T-cell (primary cell): ENCODE data around the gene HOXC9. TPM values are rescaled to one million over a fixed set of nuclear protein-coding genes. Genes with fewer than 3 reads are reported as not detected.

Experiments
- ATAC-seq, 4 experiments: fragments of 200-7000 bp in 3 of 4; fragments of 150-1000 bp in 1 of 4; cut with Tn5 transposase; replicated peaks in 1 of 4; 1 replicate in 3 of 4; 2 replicates in 1 of 4; pipeline ENCODE4 v1.10.0; 2021; ENCODE audit warnings: moderate library complexity in 3 of 4, mild to moderate bottlenecking in 2 of 4, moderate number of reproducible peaks in 1 of 4
- CTCF ChIA-PET, 2 donors: fragments of 300-600 bp; sonication (Branson Sonifier 250); formaldehyde crosslinking; loops; one replicate each; lab custom pipeline; 2022; ENCODE audit warnings: antibody characterized with exemption in 2 of 2; lab: Charles Lee
- POLR2A ChIA-PET, 2 donors: fragments of 300-600 bp; sonication (Branson Sonifier 250); formaldehyde crosslinking; loops; one replicate each; lab custom pipeline; 2022; ENCODE audit warnings: antibody characterized with exemption in 2 of 2; lab: Charles Lee
- DNase-seq, 35 experiments: peaks; one replicate each; pipeline versions ENCODE4 v3.0.0 to v3.0.0-alpha.2; 2013 to 2023
- H3K27ac ChIP-seq: one replicate; pipeline ENCODE4 v1.5.1; 2013; ENCODE audit warnings: low read length
- H3K27me3 ChIP-seq, 2 experiments: replicated peaks in 1 of 2; 1 replicate in 1 of 2; 2 replicates in 1 of 2; pipeline versions ENCODE4 v1.6.1 to v1.7.0; 2013; ENCODE audit warnings: low read length in 1 of 2, mixed read lengths in 1 of 2; ENCODE audit not compliant: control insufficient read depth in 2 of 2, insufficient read depth in 2 of 2; ENCODE audit errors: extremely low read depth in 1 of 2
- H3K36me3 ChIP-seq, 2 donors: 1 replicate in 1 of 2; 2 replicates in 1 of 2; pipeline versions ENCODE4 v1.6.1 to v1.7.0; 2013; ENCODE audit warnings: low read length in 1 of 2; ENCODE audit not compliant: control insufficient read depth in 2 of 2, insufficient read depth in 1 of 2; ENCODE audit errors: extremely low read depth in 1 of 2
- H3K4me1 ChIP-seq, 2 experiments: 1 replicate in 1 of 2; 2 replicates in 1 of 2; pipeline versions ENCODE4 v1.6.1 to v1.7.0; 2013; ENCODE audit warnings: low read length in 2 of 2, mixed read lengths in 1 of 2; ENCODE audit not compliant: insufficient read depth in 2 of 2, control insufficient read depth in 1 of 2; ENCODE audit errors: extremely low read depth in 1 of 2
- H3K4me3 ChIP-seq, 2 donors: 1 replicate in 1 of 2; 2 replicates in 1 of 2; pipeline versions ENCODE4 v1.5.1 to v1.7.0; 2013; ENCODE audit warnings: mild to moderate bottlenecking in 2 of 2, low read length in 1 of 2, moderate library complexity in 1 of 2; ENCODE audit not compliant: control insufficient read depth in 1 of 2; ENCODE audit errors: extremely low read depth in 1 of 2
- H3K9me3 ChIP-seq: 2 replicates; pipeline ENCODE4 v1.7.0; 2013
- H3K27ac Mint-ChIP-seq, 2 donors: one replicate each; pipeline ENCODE4 v1.8.0; 2020 to 2021; ENCODE audit warnings: mild to moderate bottlenecking in 2 of 2, mixed read lengths in 2 of 2
- H3K27me3 Mint-ChIP-seq, 2 donors: one replicate each; pipeline ENCODE4 v1.8.0; 2021 to 2022; ENCODE audit warnings: mixed read lengths in 2 of 2
- H3K36me3 Mint-ChIP-seq: one replicate; pipeline ENCODE4 v1.8.0; 2021; ENCODE audit warnings: mixed read lengths
- H3K4me1 Mint-ChIP-seq, 3 donors: one replicate each; pipeline ENCODE4 v1.8.0; 2020 to 2022; ENCODE audit warnings: mixed read lengths in 3 of 3, mild to moderate bottlenecking in 1 of 3
- H3K4me3 Mint-ChIP-seq, 3 donors: one replicate each; pipeline ENCODE4 v1.8.0; 2020 to 2022; ENCODE audit warnings: mild to moderate bottlenecking in 3 of 3, mixed read lengths in 3 of 3, moderate library complexity in 3 of 3
- H3K9me3 Mint-ChIP-seq, 3 donors: one replicate each; pipeline ENCODE4 v1.8.0; 2020 to 2022; ENCODE audit warnings: mixed read lengths in 3 of 3
- WGBS: methylation state at CpG from one replicate; pipeline ENCODE4 v1.1.5; 2013; ENCODE audit warnings: missing lambda C conversion rate; ENCODE audit not compliant: insufficient coverage; 5-methylcytosine and 5-hydroxymethylcytosine counted together
- total RNA-seq, 35 experiments: library from RNA in 6 of 35; stranded (reverse) in 6 of 35; fragments of 120-200 nt in 1 of 35; gene quantifications; one replicate each; pipeline versions ENCODE4 v1.2.1 to v1.2.4 and lab custom pipeline; 2013 to 2026

The HOXC9 gene
- total RNA-seq, 5 donors from 2014 or later (not counting 1 experiment from before 2014, with no cell fraction given), result not detected

DNA sequence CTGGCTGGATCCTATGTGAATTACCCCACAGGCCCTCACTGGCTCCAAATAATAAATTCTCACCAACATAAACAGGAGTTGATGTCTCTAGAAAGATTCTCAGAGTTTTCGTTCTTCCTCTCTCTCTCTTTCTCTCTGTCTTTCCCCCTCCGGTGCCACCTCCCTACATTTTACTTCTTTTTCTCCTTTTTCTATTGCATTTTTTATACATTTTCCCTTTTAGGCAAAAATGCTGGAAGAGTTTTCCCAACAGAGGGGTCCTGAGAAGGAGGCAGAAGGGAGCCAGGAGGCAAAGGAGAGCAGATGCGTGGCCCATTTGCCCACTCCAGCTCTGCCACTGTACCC, 27.5 kb downstream of the HOXC9 start:
- POLR2A ChIA-PET, result interaction anchor here in 1 of 2 donors (0.6 kb wide), 1 partner anchor 125 kb away, joined by 3 read pairs; no protein-coding TSS in a partner anchor
- H3K4me1 ChIP-seq, result peaks cover 0 to 31% of the 10 kb centered on the region in 2 experiments
- Mint-ChIP-seq H3K27ac (peak overlapping the region in 1 of 2 donors; percentile 50), H3K36me3 (no peaks in the 10 kb centered on the region), H3K9me3 (no peaks in the 10 kb centered on the region), H3K4me3 (peak overlapping the region in 1 of 3 donors; percentile 37), H3K4me1 (peaks cover 16 to 29% (median 23%) of the 10 kb centered on the region in 3 donors), H3K27me3 (peaks cover 78 to 86% of the 10 kb centered on the region in 2 donors)
- 46% methylated on average over 3 of the region's 3 CpGs for WGBS
- no peak for DNase-seq
- H3K27me3 ChIP-seq, result peaks cover 34 to 87% of the 10 kb centered on the region in 2 experiments
- no peaks in the 10 kb centered on the region for H3K9me3 ChIP-seq
- no peak for ATAC-seq
- no peak overlapping the region for H3K4me3 ChIP-seq
- H3K27ac ChIP-seq, result no peak overlapping the region
- CTCF ChIA-PET, result interaction anchor here (0.6 to 1.1 kb wide), 4 partner anchors 108 to 168 kb away, joined by 3 to 5 read pairs (median 4); no protein-coding TSS in a partner anchor
- H3K36me3 ChIP-seq, result no peaks in the 10 kb centered on the region

DNA sequence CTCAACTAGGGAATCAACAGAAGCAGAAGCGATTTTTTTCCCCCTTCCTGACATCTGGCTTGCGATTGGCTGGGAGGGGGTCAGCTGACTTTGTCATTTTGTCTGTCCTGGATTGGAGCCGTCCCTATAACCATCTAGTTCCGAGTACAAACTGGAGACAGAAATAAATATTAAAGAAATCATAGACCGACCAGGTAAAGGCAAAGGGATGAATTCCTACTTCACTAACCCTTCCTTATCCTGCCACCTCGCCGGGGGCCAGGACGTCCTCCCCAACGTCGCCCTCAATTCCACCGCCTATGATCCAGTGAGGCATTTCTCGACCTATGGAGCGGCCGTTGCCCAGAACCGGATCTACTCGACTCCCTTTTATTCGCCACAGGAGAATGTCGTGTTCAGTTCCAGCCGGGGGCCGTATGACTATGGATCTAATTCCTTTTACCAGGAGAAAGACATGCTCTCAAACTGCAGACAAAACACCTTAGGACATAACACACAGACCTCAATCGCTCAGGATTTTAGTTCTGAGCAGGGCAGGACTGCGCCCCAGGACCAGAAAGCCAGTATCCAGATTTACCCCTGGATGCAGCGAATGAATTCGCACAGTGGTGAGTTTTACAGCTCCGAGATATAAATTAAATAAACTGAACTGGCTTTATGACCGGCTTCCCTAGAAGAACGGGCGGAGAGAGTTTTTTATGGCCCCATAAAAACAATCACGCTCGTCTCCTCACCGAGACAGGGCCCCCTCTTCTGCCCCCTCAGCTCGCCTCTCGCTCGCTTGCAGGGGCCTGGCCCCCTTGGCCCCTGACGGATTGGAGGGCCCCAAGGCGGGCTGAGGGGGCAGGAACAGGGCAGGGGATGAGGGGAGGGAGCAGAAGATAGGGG, 28.6 kb downstream of the HOXC9 start, which contains the start of gene HOXC6:
HOXC6 (plus strand) TSS at position 127 of the 888 bp plus-strand sequence; CDS start at position 209, 82 bp downstream.
- peaks cover 77 to 86% of the 10 kb centered on the region in 2 donors for H3K27me3 Mint-ChIP-seq
- ChIA-PET CTCF (interaction anchor here (0.6 to 0.7 kb wide), 7 partner anchors 12 to 241 kb away, joined by 3 to 6 read pairs (median 3); no protein-coding TSS in a partner anchor), POLR2A (interaction anchor here in 1 of 2 donors (0.6 kb wide), 1 partner anchor 163 kb away, joined by 6 read pairs; no protein-coding TSS in a partner anchor)
- Histone ChIP-seq H3K9me3 (no peaks in the 10 kb centered on the region), H3K36me3 (no peaks in the 10 kb centered on the region), H3K4me1 (peaks cover 0 to 43% of the 10 kb centered on the region in 2 experiments), H3K4me3 (no peak within 1 kb of the TSS), H3K27me3 (peaks cover 35 to 91% of the 10 kb centered on the region in 2 experiments), H3K27ac (no peak within 1 kb of the TSS)
- 10% methylated on average over 24 of the region's 36 CpGs for WGBS
- H3K27ac Mint-ChIP-seq, result peak within 1 kb of the TSS in 1 of 2 donors; percentile 50
- H3K4me1 Mint-ChIP-seq, result peaks cover 24 to 39% (median 30%) of the 10 kb centered on the region in 3 donors
- peak within 1 kb of the TSS in 1 of 3 donors; percentile 37 for H3K4me3 Mint-ChIP-seq
- no peaks in the 10 kb centered on the region for H3K36me3 Mint-ChIP-seq
- peak in 1 of 35 experiments; percentile 23 for DNase-seq
- peak in 1 of 4 experiments; percentile 20 for ATAC-seq
- peaks cover 0 to 4% (median 4%) of the 10 kb centered on the region in 3 donors for H3K9me3 Mint-ChIP-seq

DNA sequence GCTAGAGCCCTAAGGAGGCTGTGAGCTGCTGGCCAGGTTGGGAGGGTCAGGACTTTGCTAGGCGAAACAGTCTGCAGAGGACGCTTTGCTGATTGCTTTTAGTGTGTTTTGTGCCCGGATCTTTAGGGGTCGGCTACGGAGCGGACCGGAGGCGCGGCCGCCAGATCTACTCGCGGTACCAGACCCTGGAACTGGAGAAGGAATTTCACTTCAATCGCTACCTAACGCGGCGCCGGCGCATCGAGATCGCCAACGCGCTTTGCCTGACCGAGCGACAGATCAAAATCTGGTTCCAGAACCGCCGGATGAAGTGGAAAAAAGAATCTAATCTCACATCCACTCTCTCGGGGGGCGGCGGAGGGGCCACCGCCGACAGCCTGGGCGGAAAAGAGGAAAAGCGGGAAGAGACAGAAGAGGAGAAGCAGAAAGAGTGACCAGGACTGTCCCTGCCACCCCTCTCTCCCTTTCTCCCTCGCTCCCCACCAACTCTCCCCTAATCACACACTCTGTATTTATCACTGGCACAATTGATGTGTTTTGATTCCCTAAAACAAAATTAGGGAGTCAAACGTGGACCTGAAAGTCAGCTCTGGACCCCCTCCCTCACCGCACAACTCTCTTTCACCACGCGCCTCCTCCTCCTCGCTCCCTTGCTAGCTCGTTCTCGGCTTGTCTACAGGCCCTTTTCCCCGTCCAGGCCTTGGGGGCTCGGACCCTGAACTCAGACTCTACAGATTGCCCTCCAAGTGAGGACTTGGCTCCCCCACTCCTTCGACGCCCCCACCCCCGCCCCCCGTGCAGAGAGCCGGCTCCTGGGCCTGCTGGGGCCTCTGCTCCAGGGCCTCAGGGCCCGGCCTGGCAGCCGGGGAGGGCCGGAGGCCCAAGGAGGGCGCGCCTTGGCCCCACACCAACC, 29.8 kb downstream of the HOXC9 start:
- ChIA-PET CTCF (interaction anchor here (0.6 to 0.9 kb wide), 2 partner anchors 171 to 673 kb away, joined by 3 to 7 read pairs; no protein-coding TSS in a partner anchor), POLR2A (interaction anchor here in 1 of 2 donors (0.5 kb wide), 1 partner anchor 14 kb away, joined by 11 read pairs; no protein-coding TSS in a partner anchor)
- H3K27ac Mint-ChIP-seq, result peak overlapping the region in 1 of 2 donors; percentile 39
- H3K9me3 Mint-ChIP-seq, result peaks cover 0 to 4% (median 4%) of the 10 kb centered on the region in 3 donors
- Histone ChIP-seq H3K27me3 (peaks cover 32 to 91% of the 10 kb centered on the region in 2 experiments), H3K4me1 (peaks cover 0 to 55% of the 10 kb centered on the region in 2 experiments), H3K4me3 (no peak overlapping the region), H3K36me3 (no peaks in the 10 kb centered on the region), H3K27ac (no peak overlapping the region), H3K9me3 (no peaks in the 10 kb centered on the region)
- H3K4me1 Mint-ChIP-seq, result peaks cover 29 to 46% (median 34%) of the 10 kb centered on the region in 3 donors
- DNase-seq (no peak), ATAC-seq (no peak)
- H3K27me3 Mint-ChIP-seq, result peaks cover 72 to 84% of the 10 kb centered on the region in 2 donors
- no peaks in the 10 kb centered on the region for H3K36me3 Mint-ChIP-seq
- no peak overlapping the region for H3K4me3 Mint-ChIP-seq
- 24% methylated on average over 36 of the region's 53 CpGs for WGBS

DNA sequence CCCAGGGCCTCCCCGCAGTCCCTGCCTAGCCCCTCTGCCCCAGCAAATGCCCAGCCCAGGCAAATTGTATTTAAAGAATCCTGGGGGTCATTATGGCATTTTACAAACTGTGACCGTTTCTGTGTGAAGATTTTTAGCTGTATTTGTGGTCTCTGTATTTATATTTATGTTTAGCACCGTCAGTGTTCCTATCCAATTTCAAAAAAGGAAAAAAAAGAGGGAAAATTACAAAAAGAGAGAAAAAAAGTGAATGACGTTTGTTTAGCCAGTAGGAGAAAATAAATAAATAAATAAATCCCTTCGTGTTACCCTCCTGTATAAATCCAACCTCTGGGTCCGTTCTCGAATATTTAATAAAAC, 30.5 kb downstream of the HOXC9 start:
- no peak overlapping the region for H3K27ac Mint-ChIP-seq
- ChIA-PET POLR2A (no interaction called here), CTCF (interaction anchor here (0.6 to 0.9 kb wide), 2 partner anchors 171 to 673 kb away, joined by 3 to 7 read pairs; no protein-coding TSS in a partner anchor)
- peaks cover 0 to 4% (median 4%) of the 10 kb centered on the region in 3 donors for H3K9me3 Mint-ChIP-seq
- Histone ChIP-seq H3K36me3 (no peaks in the 10 kb centered on the region), H3K27ac (no peak overlapping the region), H3K4me1 (peaks cover 0 to 56% of the 10 kb centered on the region in 2 experiments), H3K4me3 (no peak overlapping the region), H3K9me3 (no peaks in the 10 kb centered on the region), H3K27me3 (peaks cover 31 to 94% of the 10 kb centered on the region in 2 experiments)
- no peak overlapping the region for H3K4me3 Mint-ChIP-seq
- peaks cover 70 to 86% of the 10 kb centered on the region in 2 donors for H3K27me3 Mint-ChIP-seq
- WGBS, result no CpG with 5 or more reads among the region's 7 CpGs
- no peaks in the 10 kb centered on the region for H3K36me3 Mint-ChIP-seq
- ATAC-seq, result no peak
- H3K4me1 Mint-ChIP-seq, result peaks cover 31 to 50% (median 37%) of the 10 kb centered on the region in 3 donors
- no peak for DNase-seq

DNA sequence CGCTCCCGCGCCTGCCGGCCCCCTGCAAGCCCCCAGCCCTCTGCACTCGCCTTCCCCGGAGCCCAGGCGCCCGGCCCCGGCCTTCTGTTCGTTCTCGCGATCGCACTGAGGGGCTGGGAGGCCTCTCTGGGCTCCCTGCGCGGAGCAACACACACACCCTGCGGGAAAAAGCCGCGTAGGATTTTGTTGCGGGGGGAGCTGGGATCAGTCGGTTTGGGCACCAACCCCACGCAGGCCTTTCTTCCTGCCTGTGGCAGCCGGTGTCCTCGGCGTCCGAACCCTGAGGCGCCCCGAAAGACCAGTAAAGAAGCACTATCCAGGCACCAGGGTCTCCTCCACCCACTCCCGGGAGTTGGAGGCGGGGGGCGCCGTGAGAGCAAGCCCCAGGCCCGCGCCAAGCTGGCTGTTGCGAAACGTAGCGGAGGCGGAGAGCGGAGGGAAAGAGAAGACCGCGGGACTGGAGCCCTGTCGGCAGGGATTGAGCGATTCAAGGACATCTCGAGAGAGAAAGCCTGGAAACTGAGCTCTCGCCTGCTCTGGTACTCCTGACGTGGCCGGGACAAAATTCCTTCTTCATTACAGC, 31.0 kb downstream of the HOXC9 start:
- H3K9me3 Mint-ChIP-seq, result peaks cover 0 to 4% (median 4%) of the 10 kb centered on the region in 3 donors
- Histone ChIP-seq H3K27me3 (peaks cover 30 to 93% of the 10 kb centered on the region in 2 experiments), H3K36me3 (no peaks in the 10 kb centered on the region), H3K27ac (no peak overlapping the region), H3K9me3 (no peaks in the 10 kb centered on the region), H3K4me3 (no peak overlapping the region), H3K4me1 (peaks cover 0 to 56% of the 10 kb centered on the region in 2 experiments)
- peaks cover 31 to 50% (median 37%) of the 10 kb centered on the region in 3 donors for H3K4me1 Mint-ChIP-seq
- ATAC-seq (no peak), DNase-seq (no peak)
- POLR2A ChIA-PET, result no interaction called here
- CTCF ChIA-PET, result interaction anchor here (0.9 to 2.7 kb wide), 3 partner anchors 14 to 170 kb away, joined by 3 to 27 read pairs (median 5); no protein-coding TSS in a partner anchor
- peaks cover 71 to 86% of the 10 kb centered on the region in 2 donors for H3K27me3 Mint-ChIP-seq
- WGBS, result 12% methylated on average over 34 of the region's 46 CpGs
- H3K27ac Mint-ChIP-seq, result no peak overlapping the region
- H3K36me3 Mint-ChIP-seq, result no peaks in the 10 kb centered on the region
- no peak overlapping the region for H3K4me3 Mint-ChIP-seq
